Breast epithelium (tissue), 4 donors: Measurements from ENCODE around the gene RAET1E. TPM values are rescaled to one million over a fixed set of nuclear protein-coding genes. Genes with fewer than 3 reads are reported as not detected.

Source experiments
- DNase-seq, 2 donors: peaks; one replicate each; pipeline ENCODE4 v3.0.0-alpha.2; 2019; ENCODE audit warnings: low spot score in 2 of 2
- H3K27ac ChIP-seq, 2 donors: fragments of 200-600 bp; sonication (generic) in 1 of 2; one replicate each; pipeline ENCODE4 v1.5.1; 2016 to 2019; ENCODE audit warnings: mild to moderate bottlenecking in 1 of 2
- H3K27me3 ChIP-seq, 2 donors: fragments of 200-600 bp; sonication (generic) in 1 of 2; one replicate each; pipeline versions ENCODE4 v1.5.1 to v1.6.0; 2017 to 2019; ENCODE audit warnings: control low read depth in 1 of 2, mild to moderate bottlenecking in 1 of 2
- H3K36me3 ChIP-seq: fragments of 200-600 bp; one replicate; pipeline ENCODE4 v1.5.1; 2019
- H3K4me1 ChIP-seq, 2 donors: fragments of 200-600 bp; sonication (generic); one replicate each; pipeline ENCODE4 v1.5.1; 2016 to 2019; ENCODE audit warnings: control low read depth in 1 of 2
- H3K4me3 ChIP-seq, 3 donors: fragments of 200-600 bp; sonication (generic); 1 replicate in 2 of 3; 2 replicates in 1 of 3; pipeline ENCODE4 v1.5.1; 2016 to 2019; ENCODE audit warnings: mild to moderate bottlenecking in 3 of 3, moderate library complexity in 2 of 3
- H3K9me3 ChIP-seq, 2 donors: fragments of 200-600 bp; sonication (generic) in 1 of 2; one replicate each; pipeline ENCODE4 v1.5.1; 2016 to 2019; ENCODE audit warnings: control low read depth in 1 of 2
- POLR2A ChIP-seq: fragments of 450-650 bp; IDR thresholded peaks from one replicate; pipeline ENCODE4 v1.6.1; 2016; ENCODE audit warnings: antibody characterized with exemption, mild to moderate bottlenecking, moderate library complexity
- POLR2AphosphoS5 ChIP-seq, 3 donors: sonication (generic); formaldehyde crosslinking; IDR thresholded peaks; one replicate each; pipeline ENCODE4 v1.6.1; 2017; ENCODE audit warnings: antibody characterized with exemption in 3 of 3
- intact Hi-C: fragments of 100-400 bp; cut with DNase I; formaldehyde crosslinking; loops from one replicate; pipeline ENCODE4 v1.15.1; 2023; ENCODE audit warnings: low total_unique reads
- total RNA-seq, 3 donors: library from RNA; depleted of rRNA; stranded (reverse); fragments of >200 nt; gene quantifications; one replicate each; pipeline ENCODE4 v1.1.0, GENCODE V29; 2016
- TF ChIP-seq, protein P1 (sequence below), 3 donors: fragments of 450-650 bp; IDR thresholded peaks; one replicate each; pipeline ENCODE4 v1.5.1; 2016 to 2017; ENCODE audit warnings: antibody characterized with exemption in 3 of 3, mild to moderate bottlenecking in 3 of 3, moderate library complexity in 3 of 3

RAET1E gene
- total RNA-seq, 3 donors from 2014 or later: 2.0 TPM; not detected in 2

DNA sequence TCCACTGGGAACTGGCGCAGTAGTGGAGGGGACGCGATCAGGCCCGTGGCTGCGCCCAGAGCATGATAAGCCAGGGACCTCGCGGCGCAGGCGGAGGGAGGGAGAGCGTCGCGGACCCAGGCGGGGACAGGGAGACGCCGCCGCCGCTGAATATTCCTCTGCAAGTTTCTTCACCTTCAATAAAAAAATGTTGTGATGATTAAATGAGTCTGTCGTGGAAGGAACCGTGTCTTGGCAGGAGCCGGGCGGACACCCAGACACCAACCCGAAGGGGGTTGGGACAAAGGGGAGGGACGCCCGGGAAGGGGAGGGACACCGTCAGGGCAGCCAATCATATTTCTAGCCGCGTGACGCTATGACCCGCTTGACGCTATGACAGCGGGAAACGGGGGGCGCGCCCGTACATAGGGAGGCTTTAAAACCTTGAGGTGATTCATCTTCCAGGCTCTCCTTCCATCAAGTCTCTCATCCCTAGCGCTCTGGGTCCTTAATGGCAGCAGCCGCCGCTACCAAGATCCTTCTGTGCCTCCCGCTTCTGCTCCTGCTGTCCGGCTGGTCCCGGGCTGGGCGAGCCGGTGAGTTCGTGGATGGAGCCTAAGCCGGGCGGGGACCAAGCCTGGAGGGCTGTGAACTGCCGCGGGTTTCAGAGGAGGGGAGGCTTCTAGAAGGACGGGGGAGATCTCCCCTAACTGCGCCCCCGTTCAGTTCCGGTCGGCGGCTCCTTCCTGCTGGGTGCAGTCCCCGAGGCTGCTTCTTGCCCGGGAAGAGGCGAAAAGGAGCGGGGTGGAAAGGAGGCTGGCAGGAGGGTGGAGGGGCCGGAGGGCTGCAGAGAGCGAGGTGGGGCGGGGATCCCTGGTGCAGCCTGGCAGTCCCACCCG is 43.9 kb upstream of the RAET1E start, which contains the start of gene ULBP2:
TSS of gene ULBP2 (plus strand) at position 432 of the 878 bp plus-strand sequence. CDS start at position 491, 59 bp downstream.
- H3K27me3 ChIP-seq: peaks cover 0 to 38% of the 10 kb centered on the region in 2 donors
- TF ChIP-seq POLR2AphosphoS5 (IDR thresholded peaks at IDR 0.05): peak in 2 of 3 donors; percentile 27 to 34
- TF ChIP-seq, protein P1, sequence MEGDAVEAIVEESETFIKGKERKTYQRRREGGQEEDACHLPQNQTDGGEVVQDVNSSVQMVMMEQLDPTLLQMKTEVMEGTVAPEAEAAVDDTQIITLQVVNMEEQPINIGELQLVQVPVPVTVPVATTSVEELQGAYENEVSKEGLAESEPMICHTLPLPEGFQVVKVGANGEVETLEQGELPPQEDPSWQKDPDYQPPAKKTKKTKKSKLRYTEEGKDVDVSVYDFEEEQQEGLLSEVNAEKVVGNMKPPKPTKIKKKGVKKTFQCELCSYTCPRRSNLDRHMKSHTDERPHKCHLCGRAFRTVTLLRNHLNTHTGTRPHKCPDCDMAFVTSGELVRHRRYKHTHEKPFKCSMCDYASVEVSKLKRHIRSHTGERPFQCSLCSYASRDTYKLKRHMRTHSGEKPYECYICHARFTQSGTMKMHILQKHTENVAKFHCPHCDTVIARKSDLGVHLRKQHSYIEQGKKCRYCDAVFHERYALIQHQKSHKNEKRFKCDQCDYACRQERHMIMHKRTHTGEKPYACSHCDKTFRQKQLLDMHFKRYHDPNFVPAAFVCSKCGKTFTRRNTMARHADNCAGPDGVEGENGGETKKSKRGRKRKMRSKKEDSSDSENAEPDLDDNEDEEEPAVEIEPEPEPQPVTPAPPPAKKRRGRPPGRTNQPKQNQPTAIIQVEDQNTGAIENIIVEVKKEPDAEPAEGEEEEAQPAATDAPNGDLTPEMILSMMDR (IDR thresholded peaks at IDR 0.05): no peak
- no peaks in the 10 kb centered on the region for H3K4me1 ChIP-seq
- intact Hi-C loops: no loop called here
- no peaks in the 10 kb centered on the region for H3K36me3 ChIP-seq
- H3K9me3 ChIP-seq: no peaks in the 10 kb centered on the region
- no peak within 1 kb of the TSS for H3K27ac ChIP-seq
- H3K4me3 ChIP-seq: peak within 1 kb of the TSS; percentile 40 to 74 (median 60)
- peak in 1 of 2 donors; percentile 72 for DNase-seq

DNA sequence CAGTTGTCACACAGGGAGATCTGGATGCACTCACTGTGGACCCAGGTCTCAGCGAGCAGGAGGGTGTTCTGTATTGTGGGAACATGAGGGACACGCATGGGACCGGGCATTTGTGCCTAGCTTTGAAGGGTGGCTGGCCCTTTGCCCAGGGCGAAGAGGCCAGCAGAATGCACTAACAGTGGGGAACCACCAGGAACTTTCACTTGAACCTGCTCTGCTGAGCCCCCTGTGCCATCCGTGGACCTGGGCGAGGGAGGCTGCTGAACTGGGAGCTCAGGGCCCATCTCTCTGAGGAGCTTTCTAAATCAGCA is 42.7 kb upstream of the RAET1E start:
- Histone ChIP-seq H3K27me3 (peaks cover 0 to 48% of the 10 kb centered on the region in 2 donors), H3K4me1 (no peaks in the 10 kb centered on the region), H3K27ac (no peak overlapping the region), H3K9me3 (no peaks in the 10 kb centered on the region), H3K4me3 (no peak overlapping the region), H3K36me3 (no peaks in the 10 kb centered on the region)
- intact Hi-C loops: no loop called here
- no peak for DNase-seq
- TF ChIP-seq POLR2AphosphoS5 (IDR thresholded peaks at IDR 0.05): no peak
- TF ChIP-seq, protein P1 (IDR thresholded peaks at IDR 0.05): no peak
- no peak for TF ChIP-seq POLR2A

DNA sequence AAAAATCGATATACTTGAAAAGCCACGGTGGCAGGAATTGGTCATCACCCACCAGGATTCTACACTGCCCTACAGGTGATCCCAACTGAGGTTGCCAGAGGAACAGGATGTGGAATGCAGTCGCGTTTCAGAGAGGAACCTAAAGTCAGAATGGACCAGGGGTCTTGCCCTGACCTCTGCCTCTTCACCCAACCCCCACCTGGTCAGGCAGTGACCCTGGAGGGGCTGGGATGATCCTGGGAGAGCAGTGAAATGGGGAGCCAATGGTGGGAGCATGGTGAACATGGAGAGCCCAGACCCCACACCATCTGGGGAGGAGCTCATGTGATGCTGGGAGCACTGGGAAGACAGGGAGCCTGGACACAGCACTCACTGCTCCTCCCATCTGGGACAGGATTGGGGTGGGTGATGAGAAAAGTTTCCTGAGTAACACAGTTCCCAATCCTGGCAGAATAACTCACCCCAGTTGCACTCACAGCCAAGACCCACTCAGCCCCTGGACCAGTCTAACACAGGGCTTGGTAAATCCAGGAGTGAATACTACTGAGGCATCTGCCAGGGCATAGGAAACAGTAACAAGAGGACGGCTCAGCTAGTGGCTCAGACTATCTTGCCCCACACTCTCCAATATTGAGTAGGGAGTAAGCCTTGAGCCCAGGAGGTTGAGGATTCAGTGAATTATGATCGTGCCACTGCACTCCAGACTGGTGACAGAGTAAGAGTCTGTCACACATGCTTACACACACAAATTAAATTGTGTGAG is 42.2 kb upstream of the RAET1E start:
- intact Hi-C loops: no loop called here
- Histone ChIP-seq H3K27ac (no peak overlapping the region), H3K9me3 (no peaks in the 10 kb centered on the region), H3K27me3 (peaks cover 0 to 50% of the 10 kb centered on the region in 2 donors), H3K4me3 (no peak overlapping the region), H3K4me1 (no peaks in the 10 kb centered on the region), H3K36me3 (no peaks in the 10 kb centered on the region)
- DNase-seq: no peak
- TF ChIP-seq, protein P1 (IDR thresholded peaks at IDR 0.05): no peak
- TF ChIP-seq POLR2AphosphoS5 (IDR thresholded peaks at IDR 0.05) (no peak), POLR2A (no peak)

DNA sequence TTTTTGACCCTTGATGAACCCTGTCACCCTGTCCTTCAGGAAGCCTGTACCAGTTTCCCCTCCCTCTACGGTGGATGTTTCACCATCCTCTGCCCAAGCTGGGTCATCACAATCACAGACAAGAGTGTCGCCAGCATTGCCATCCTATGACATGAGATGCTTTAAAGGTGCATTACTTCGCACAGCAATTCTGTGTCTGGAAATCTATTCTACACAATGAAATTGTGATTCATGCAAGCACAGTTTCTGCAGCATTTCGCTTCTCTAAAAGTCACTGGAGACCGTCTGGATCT is 41.4 kb upstream of the RAET1E start:
- TF ChIP-seq POLR2AphosphoS5 (IDR thresholded peaks at IDR 0.05): no peak
- TF ChIP-seq POLR2A: no peak
- TF ChIP-seq, protein P1 (IDR thresholded peaks at IDR 0.05): no peak
- H3K4me1 ChIP-seq: no peaks in the 10 kb centered on the region
- no peak overlapping the region for H3K27ac ChIP-seq
- intact Hi-C loops: no loop called here
- DNase-seq: no peak
- H3K36me3 ChIP-seq: no peaks in the 10 kb centered on the region
- H3K4me3 ChIP-seq: peak overlapping the region in 1 of 3 donors; percentile 68
- H3K27me3 ChIP-seq: peaks cover 0 to 58% of the 10 kb centered on the region in 2 donors
- H3K9me3 ChIP-seq: no peaks in the 10 kb centered on the region
